Measurements from ENCODE around the gene LY6G5C. TPM values are rescaled to one million over a fixed set of nuclear protein-coding genes. Genes with fewer than 3 reads are reported as not detected.

LY6G5C gene
- total RNA-seq, 1 experiment from 2014 or later, result 2.6 TPM

- no peak overlapping the region for H3K4me3 ChIP-seq
- no peaks in the 10 kb centered on the region for H3K27me3 ChIP-seq (ENCODE audit: insufficient read depth, low read depth)
- ChIA-PET POLR2A (ENCODE audit: unreplicated experiment) (no interaction called here), CTCF (no interaction called here)
- no peaks in the 10 kb centered on the region for H3K9me3 ChIP-seq (ENCODE audit: insufficient read depth, low read depth)
- H3K9me2 ChIP-seq (ENCODE audit: insufficient read depth), result no peaks in the 10 kb centered on the region
- peaks cover 34% of the 10 kb centered on the region for H3K36me3 ChIP-seq (ENCODE audit: low read depth)
- H3K4me2 ChIP-seq, result no peak overlapping the region
- no peak for DNase-seq
- H3K4me1 ChIP-seq (replicated peaks; ENCODE audit: insufficient read depth), result no peaks in the 10 kb centered on the region
- no peaks in the 10 kb centered on the region for H3K79me2 ChIP-seq (ENCODE audit: low read depth)
- no peak overlapping the region for H3K27ac ChIP-seq
- H3F3A ChIP-seq (ENCODE audit: insufficient read depth, low read depth), result peaks cover 50% of the 10 kb centered on the region
- BruUV-seq (replicated peaks), result no TSS peak
- intact Hi-C loops (cut with micrococcal nuclease; ENCODE audit: unreplicated experiment), result no loop called here
- 0 out of 2 replicates have a peak, but pooled peaks cover 3% of the 10 kb centered on the region for H4K20me1 ChIP-seq (ENCODE audit: insufficient read depth)
- no peak for TF ChIP-seq EZH2 (IDR thresholded peaks at IDR 0.05; ENCODE audit: low read depth)
- TF ChIP-seq, protein P1, sequence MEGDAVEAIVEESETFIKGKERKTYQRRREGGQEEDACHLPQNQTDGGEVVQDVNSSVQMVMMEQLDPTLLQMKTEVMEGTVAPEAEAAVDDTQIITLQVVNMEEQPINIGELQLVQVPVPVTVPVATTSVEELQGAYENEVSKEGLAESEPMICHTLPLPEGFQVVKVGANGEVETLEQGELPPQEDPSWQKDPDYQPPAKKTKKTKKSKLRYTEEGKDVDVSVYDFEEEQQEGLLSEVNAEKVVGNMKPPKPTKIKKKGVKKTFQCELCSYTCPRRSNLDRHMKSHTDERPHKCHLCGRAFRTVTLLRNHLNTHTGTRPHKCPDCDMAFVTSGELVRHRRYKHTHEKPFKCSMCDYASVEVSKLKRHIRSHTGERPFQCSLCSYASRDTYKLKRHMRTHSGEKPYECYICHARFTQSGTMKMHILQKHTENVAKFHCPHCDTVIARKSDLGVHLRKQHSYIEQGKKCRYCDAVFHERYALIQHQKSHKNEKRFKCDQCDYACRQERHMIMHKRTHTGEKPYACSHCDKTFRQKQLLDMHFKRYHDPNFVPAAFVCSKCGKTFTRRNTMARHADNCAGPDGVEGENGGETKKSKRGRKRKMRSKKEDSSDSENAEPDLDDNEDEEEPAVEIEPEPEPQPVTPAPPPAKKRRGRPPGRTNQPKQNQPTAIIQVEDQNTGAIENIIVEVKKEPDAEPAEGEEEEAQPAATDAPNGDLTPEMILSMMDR (conservative IDR thresholded peaks at IDR 0.05), result no peak
- no peak overlapping the region for H2AFZ ChIP-seq
Observed at GRCh38 chr6:31631209-31631608, 49.7 kb downstream of the LY6G5C start.

DNA sequence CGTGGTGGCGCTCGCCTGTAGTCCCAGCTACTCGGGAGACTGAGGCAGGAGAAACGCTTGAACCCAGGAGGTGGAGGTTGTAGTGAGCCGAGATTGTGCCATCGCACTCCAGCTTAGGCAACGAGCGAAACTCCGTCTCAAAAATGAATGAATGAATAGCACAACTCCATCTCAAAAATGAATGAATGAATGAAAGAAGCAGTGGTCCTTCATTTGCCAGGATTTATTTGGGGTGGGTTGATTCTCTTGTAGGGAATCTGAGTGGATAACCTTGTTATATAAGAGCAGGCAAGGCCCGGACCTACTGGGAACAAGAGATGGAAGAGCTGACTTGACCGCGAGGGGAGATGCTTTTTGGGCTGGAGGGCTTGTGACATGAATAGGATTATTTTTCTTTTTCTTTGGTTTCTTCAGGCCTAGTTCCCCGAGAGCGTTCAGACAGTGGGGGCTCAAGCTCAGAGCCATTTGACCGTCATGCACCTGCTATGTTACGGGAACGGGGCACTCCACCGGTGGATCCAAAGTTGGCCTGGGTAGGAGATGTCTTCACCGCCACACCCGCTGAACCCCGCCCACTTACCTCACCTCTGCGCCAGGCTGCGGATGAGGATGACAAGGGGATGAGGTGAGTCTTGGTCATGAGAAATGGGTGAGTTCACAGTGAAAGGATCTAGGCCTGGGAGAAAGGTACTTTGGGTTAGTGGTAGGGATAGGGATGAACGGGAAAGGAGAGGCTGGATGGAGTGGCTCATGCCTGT is 50.5 kb downstream of the LY6G5C start:
- H4K20me1 ChIP-seq (ENCODE audit: insufficient read depth), result peaks cover 3% of the 10 kb centered on the region; the same call in 1 of the 2 replicates
- H3K9me3 ChIP-seq (ENCODE audit: insufficient read depth, low read depth), result no peaks in the 10 kb centered on the region
- no peak for DNase-seq
- intact Hi-C loops (cut with micrococcal nuclease; ENCODE audit: unreplicated experiment), result no loop called here
- H3K27me3 ChIP-seq (ENCODE audit: insufficient read depth, low read depth), result no peaks in the 10 kb centered on the region
- ChIA-PET POLR2A (ENCODE audit: unreplicated experiment) (interaction anchor here (0.7 kb wide), 1 partner anchor 291 kb away, joined by 6 read pairs; no protein-coding TSS in a partner anchor), CTCF (no interaction called here)
- BruUV-seq (replicated peaks), result no TSS peak
- H3K36me3 ChIP-seq (ENCODE audit: low read depth), result peaks cover 42% of the 10 kb centered on the region
- no peaks in the 10 kb centered on the region for H3K4me1 ChIP-seq (replicated peaks; ENCODE audit: insufficient read depth)
- no peak overlapping the region for H2AFZ ChIP-seq
- H3F3A ChIP-seq (ENCODE audit: insufficient read depth, low read depth), result peaks cover 45% of the 10 kb centered on the region
- H3K9me2 ChIP-seq (ENCODE audit: insufficient read depth), result no peaks in the 10 kb centered on the region
- H3K79me2 ChIP-seq (ENCODE audit: low read depth), result 0 out of 2 replicates have a peak, but pooled peaks cover 5% of the 10 kb centered on the region
- no peak overlapping the region for H3K4me2 ChIP-seq
- TF ChIP-seq, protein P1 (conservative IDR thresholded peaks at IDR 0.05), result no peak
- no peak for TF ChIP-seq EZH2 (IDR thresholded peaks at IDR 0.05; ENCODE audit: low read depth)
- no peak overlapping the region for H3K27ac ChIP-seq
- H3K4me3 ChIP-seq, result no peak overlapping the region

- H3K4me1 ChIP-seq (replicated peaks; ENCODE audit: insufficient read depth), result no peaks in the 10 kb centered on the region
- intact Hi-C loops (cut with micrococcal nuclease; ENCODE audit: unreplicated experiment), result no loop called here
- H3K4me2 ChIP-seq, result no peak overlapping the region
- H3K79me2 ChIP-seq (ENCODE audit: low read depth), result peaks cover 17% of the 10 kb centered on the region
- peaks cover 39% of the 10 kb centered on the region for H3F3A ChIP-seq (ENCODE audit: insufficient read depth, low read depth)
- TF ChIP-seq, protein P1 (conservative IDR thresholded peaks at IDR 0.05), result no peak
- no peak for TF ChIP-seq EZH2 (IDR thresholded peaks at IDR 0.05; ENCODE audit: low read depth)
- no peaks in the 10 kb centered on the region for H3K9me2 ChIP-seq (ENCODE audit: insufficient read depth)
- H3K4me3 ChIP-seq, result no peak overlapping the region
- H4K20me1 ChIP-seq (ENCODE audit: insufficient read depth), result peaks cover 5% of the 10 kb centered on the region; the same call in 1 of the 2 replicates
- H2AFZ ChIP-seq, result no peak overlapping the region
- ChIA-PET POLR2A (ENCODE audit: unreplicated experiment) (no interaction called here), CTCF (no interaction called here)
- H3K27me3 ChIP-seq (ENCODE audit: insufficient read depth, low read depth), result no peaks in the 10 kb centered on the region
- H3K27ac ChIP-seq, result no peak overlapping the region
- no peaks in the 10 kb centered on the region for H3K9me3 ChIP-seq (ENCODE audit: insufficient read depth, low read depth)
- no peak for DNase-seq
- H3K36me3 ChIP-seq (ENCODE audit: low read depth), result peaks cover 53% of the 10 kb centered on the region
- BruUV-seq (replicated peaks), result no TSS peak
Observed at GRCh38 chr6:31629014-31629413, 51.9 kb downstream of the LY6G5C start.

Data from PC-9 (cell line).